Astrocyte (in vitro differentiated cells and primary cell): ENCODE results near the gene IFNLR1. TPM values are rescaled to one million over a fixed set of nuclear protein-coding genes. Genes with fewer than 3 reads are reported as not detected.

Source experiments
- DNase-seq: peaks from one replicate; pipeline ENCODE4 v3.0.0-alpha.2; 2010; ENCODE audit warnings: low read depth
- FAIRE-seq: peaks from 2 replicates; lab custom pipeline; 2011; peaks lifted over from hg19 to GRCh38; lab: Jason Lieb, UNC
- H2AFZ ChIP-seq: 2 replicates; pipeline ENCODE4 v1.6.0; 2012; ENCODE audit warnings: low read depth, low read length, inconsistent platforms
- H3K27ac ChIP-seq: 2 replicates; pipeline ENCODE4 v1.5.1; 2011; ENCODE audit warnings: low read depth, low read length, inconsistent platforms
- H3K27me3 ChIP-seq: 2 replicates; pipeline ENCODE4 v1.6.0; 2011; ENCODE audit warnings: low read length, inconsistent platforms; ENCODE audit not compliant: insufficient read depth
- H3K36me3 ChIP-seq: 2 replicates; pipeline ENCODE4 v1.5.1; 2011; ENCODE audit warnings: low read length, inconsistent platforms; ENCODE audit not compliant: insufficient read depth
- H3K4me1 ChIP-seq: 2 replicates; pipeline ENCODE4 v1.5.1; 2011; ENCODE audit warnings: low read length, inconsistent platforms; ENCODE audit not compliant: insufficient read depth
- H3K4me2 ChIP-seq: 2 replicates; pipeline ENCODE4 v1.6.0; 2012; ENCODE audit warnings: low read length, inconsistent platforms
- H3K4me3 ChIP-seq: 2 replicates; pipeline ENCODE4 v1.5.1; 2011; ENCODE audit warnings: low read depth, mild to moderate bottlenecking, low read length, inconsistent platforms; ENCODE audit not compliant: insufficient read depth
- H3K79me2 ChIP-seq: 2 replicates; pipeline ENCODE4 v1.6.0; 2012; ENCODE audit warnings: mild to moderate bottlenecking, low read length, inconsistent platforms; ENCODE audit not compliant: insufficient read depth
- H3K9ac ChIP-seq: 2 replicates; pipeline ENCODE4 v1.6.0; 2012; ENCODE audit warnings: mild to moderate bottlenecking, low read length, inconsistent platforms
- H3K9me3 ChIP-seq: 2 replicates; pipeline ENCODE4 v1.5.1; 2012; ENCODE audit warnings: low read depth, mild to moderate bottlenecking, low read length, inconsistent platforms; ENCODE audit not compliant: insufficient read depth
- H4K20me1 ChIP-seq: 2 replicates; pipeline ENCODE4 v1.6.0; 2012; ENCODE audit warnings: low read length, inconsistent platforms; ENCODE audit not compliant: insufficient read depth
- H3K27ac Mint-ChIP-seq: one replicate; pipeline ENCODE4 v1.8.0; 2021; ENCODE audit warnings: mild to moderate bottlenecking, mixed read lengths; ENCODE audit not compliant: unreplicated experiment
- H3K27me3 Mint-ChIP-seq: one replicate; pipeline ENCODE4 v1.8.0; 2021; ENCODE audit warnings: low read depth, mixed read lengths; ENCODE audit not compliant: unreplicated experiment
- H3K36me3 Mint-ChIP-seq: one replicate; pipeline ENCODE4 v1.8.0; 2021; ENCODE audit warnings: low read depth, mixed read lengths; ENCODE audit not compliant: unreplicated experiment
- H3K4me1 Mint-ChIP-seq: one replicate; pipeline ENCODE4 v1.8.0; 2021; ENCODE audit warnings: low read depth, mixed read lengths; ENCODE audit not compliant: unreplicated experiment
- H3K4me3 Mint-ChIP-seq: one replicate; pipeline ENCODE4 v1.8.0; 2021; ENCODE audit warnings: mild to moderate bottlenecking, moderate library complexity, mixed read lengths; ENCODE audit not compliant: unreplicated experiment
- H3K9me3 Mint-ChIP-seq: one replicate; pipeline ENCODE4 v1.8.0; 2021; ENCODE audit warnings: mild to moderate bottlenecking, mixed read lengths; ENCODE audit not compliant: unreplicated experiment
- EZH2 ChIP-seq: IDR thresholded peaks from 2 replicates; pipeline ENCODE4 v1.6.1; 2012; ENCODE audit warnings: mild to moderate bottlenecking, low read length, inconsistent platforms; ENCODE audit not compliant: insufficient read depth
- total RNA-seq: library from RNA; stranded (reverse); gene quantifications from 2 replicates; pipeline ENCODE4 v1.2.1, GENCODE V29; 2021
- TF ChIP-seq, protein P1 (sequence below): IDR thresholded peaks from 2 replicates; pipeline ENCODE4 v1.5.1; 2011; ENCODE audit warnings: low read depth, mild to moderate bottlenecking, inconsistent platforms, low read length, moderate library complexity; ENCODE audit not compliant: insufficient read depth

IFNLR1 gene
- total RNA-seq, 1 donor from 2014 or later = 1.5 TPM

DNA sequence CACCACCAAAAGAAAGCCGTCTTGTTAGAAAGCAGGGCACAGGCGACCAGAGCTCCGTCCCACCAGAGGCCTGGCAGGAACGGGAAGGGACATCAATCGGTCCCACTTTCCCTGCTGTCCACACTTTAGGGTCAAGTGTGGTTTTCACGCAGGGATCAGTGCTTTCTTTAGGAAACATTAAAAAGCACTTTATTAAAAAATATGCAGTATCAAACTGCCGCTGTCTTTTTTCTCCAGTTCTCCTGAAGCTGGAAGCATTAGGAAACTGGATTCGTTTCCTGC, 437 bp downstream of the IFNLR1 start:
- H3K4me3 Mint-ChIP-seq = peak overlapping the region; percentile 73
- H3K36me3 Mint-ChIP-seq = no peaks in the 10 kb centered on the region
- no peaks in the 10 kb centered on the region for H3K79me2 ChIP-seq
- H3K9me3 ChIP-seq = no peaks in the 10 kb centered on the region
- peaks cover 26% of the 10 kb centered on the region for H3K27me3 ChIP-seq
- no peak for TF ChIP-seq EZH2
- TF ChIP-seq, protein P1, sequence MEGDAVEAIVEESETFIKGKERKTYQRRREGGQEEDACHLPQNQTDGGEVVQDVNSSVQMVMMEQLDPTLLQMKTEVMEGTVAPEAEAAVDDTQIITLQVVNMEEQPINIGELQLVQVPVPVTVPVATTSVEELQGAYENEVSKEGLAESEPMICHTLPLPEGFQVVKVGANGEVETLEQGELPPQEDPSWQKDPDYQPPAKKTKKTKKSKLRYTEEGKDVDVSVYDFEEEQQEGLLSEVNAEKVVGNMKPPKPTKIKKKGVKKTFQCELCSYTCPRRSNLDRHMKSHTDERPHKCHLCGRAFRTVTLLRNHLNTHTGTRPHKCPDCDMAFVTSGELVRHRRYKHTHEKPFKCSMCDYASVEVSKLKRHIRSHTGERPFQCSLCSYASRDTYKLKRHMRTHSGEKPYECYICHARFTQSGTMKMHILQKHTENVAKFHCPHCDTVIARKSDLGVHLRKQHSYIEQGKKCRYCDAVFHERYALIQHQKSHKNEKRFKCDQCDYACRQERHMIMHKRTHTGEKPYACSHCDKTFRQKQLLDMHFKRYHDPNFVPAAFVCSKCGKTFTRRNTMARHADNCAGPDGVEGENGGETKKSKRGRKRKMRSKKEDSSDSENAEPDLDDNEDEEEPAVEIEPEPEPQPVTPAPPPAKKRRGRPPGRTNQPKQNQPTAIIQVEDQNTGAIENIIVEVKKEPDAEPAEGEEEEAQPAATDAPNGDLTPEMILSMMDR = no peak
- H3K36me3 ChIP-seq = no peaks in the 10 kb centered on the region
- H3K4me1 ChIP-seq = no peaks in the 10 kb centered on the region
- H3K4me1 Mint-ChIP-seq = peaks cover 11% of the 10 kb centered on the region
- H4K20me1 ChIP-seq = no peaks in the 10 kb centered on the region
- no peaks in the 10 kb centered on the region for H3K9me3 Mint-ChIP-seq
- peak overlapping the region; percentile 26 for H2AFZ ChIP-seq
- H3K9ac ChIP-seq = peak overlapping the region; percentile 13
- H3K4me2 ChIP-seq = peak overlapping the region; percentile 85
- DNase-seq (no peak), FAIRE-seq (no peak)
- H3K4me3 ChIP-seq = peak overlapping the region; percentile 51
- H3K27ac Mint-ChIP-seq = no peak overlapping the region
- peaks cover 2% of the 10 kb centered on the region for H3K27me3 Mint-ChIP-seq
- H3K27ac ChIP-seq = no peak overlapping the region

DNA sequence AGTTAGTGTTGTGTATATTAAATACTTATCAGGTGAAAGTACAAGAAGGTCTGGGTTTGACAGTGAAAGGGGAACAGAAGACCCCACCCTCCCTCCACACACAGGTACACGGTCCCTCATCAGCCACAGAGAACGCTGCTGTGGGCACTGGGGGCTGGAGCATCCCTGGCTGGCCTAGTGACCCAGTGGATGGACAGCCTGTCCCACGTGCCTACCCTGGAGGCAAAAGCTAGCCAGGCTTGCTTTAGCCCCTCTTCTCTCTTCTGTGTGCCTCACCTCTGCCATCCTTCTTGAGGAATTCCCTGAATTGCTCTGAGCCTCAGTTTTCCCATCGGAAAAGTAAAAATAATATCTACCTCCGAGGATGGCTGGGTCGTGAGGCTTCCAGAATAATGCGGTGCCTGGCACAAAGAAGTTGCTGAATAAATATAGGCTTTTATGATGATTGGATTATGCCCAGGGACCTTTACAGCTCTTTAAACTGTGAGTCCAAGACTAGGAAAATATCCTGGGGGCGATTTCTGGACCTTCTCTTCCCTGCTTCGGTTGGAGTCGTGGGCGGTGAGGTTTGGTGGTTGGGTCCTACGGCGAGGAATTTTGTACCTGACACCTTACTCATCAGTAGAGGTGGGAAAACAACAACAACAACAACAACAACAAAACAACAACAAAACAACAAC, 918 bp downstream of the IFNLR1 start:
- Histone ChIP-seq H3K79me2 (no peaks in the 10 kb centered on the region), H4K20me1 (no peaks in the 10 kb centered on the region), H3K27ac (no peak overlapping the region), H3K27me3 (peaks cover 31% of the 10 kb centered on the region), H3K9ac (no peak overlapping the region), H2AFZ (no peak overlapping the region), H3K4me2 (peak overlapping the region; percentile 85), H3K9me3 (no peaks in the 10 kb centered on the region), H3K4me1 (no peaks in the 10 kb centered on the region), H3K36me3 (no peaks in the 10 kb centered on the region), H3K4me3 (no peak overlapping the region)
- Mint-ChIP-seq H3K36me3 (no peaks in the 10 kb centered on the region), H3K4me1 (peaks cover 8% of the 10 kb centered on the region), H3K27me3 (peaks cover 2% of the 10 kb centered on the region), H3K4me3 (peak overlapping the region; percentile 73), H3K27ac (no peak overlapping the region), H3K9me3 (no peaks in the 10 kb centered on the region)
- no peak for TF ChIP-seq EZH2
- TF ChIP-seq, protein P1 = no peak
- FAIRE-seq (no peak), DNase-seq (no peak)

DNA sequence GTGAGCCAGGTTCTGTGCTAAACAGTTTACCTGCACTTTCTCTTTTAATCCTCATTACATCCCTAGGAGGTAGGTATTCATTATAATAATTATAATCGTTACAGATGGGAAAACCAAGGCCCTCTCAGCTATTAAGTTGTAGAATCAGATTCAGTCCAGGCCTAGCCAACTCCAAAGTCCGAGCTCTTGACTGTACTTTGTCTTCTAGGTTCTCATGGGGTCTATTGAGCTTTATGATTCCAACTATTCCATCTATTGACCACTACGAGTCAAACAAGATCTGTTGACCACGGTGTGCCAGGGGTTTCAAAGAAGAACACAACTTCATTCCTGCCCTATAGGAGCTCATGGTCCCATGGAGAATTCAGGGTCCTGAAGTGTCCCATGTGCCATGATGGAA, 2.0 kb downstream of the IFNLR1 start:
- H3K36me3 Mint-ChIP-seq = no peaks in the 10 kb centered on the region
- Histone ChIP-seq H3K9ac (no peak overlapping the region), H4K20me1 (no peaks in the 10 kb centered on the region), H3K4me1 (no peaks in the 10 kb centered on the region), H2AFZ (no peak overlapping the region), H3K4me2 (no peak overlapping the region), H3K4me3 (no peak overlapping the region), H3K79me2 (no peaks in the 10 kb centered on the region), H3K27ac (no peak overlapping the region), H3K27me3 (peaks cover 31% of the 10 kb centered on the region), H3K36me3 (no peaks in the 10 kb centered on the region), H3K9me3 (no peaks in the 10 kb centered on the region)
- H3K27ac Mint-ChIP-seq = no peak overlapping the region
- H3K4me3 Mint-ChIP-seq = no peak overlapping the region
- peaks cover 2% of the 10 kb centered on the region for H3K9me3 Mint-ChIP-seq
- H3K4me1 Mint-ChIP-seq = peaks cover 4% of the 10 kb centered on the region
- no peak for DNase-seq
- TF ChIP-seq, protein P1 = no peak
- no peak for TF ChIP-seq EZH2
- peaks cover 2% of the 10 kb centered on the region for H3K27me3 Mint-ChIP-seq
- no peak for FAIRE-seq
